ENCODE data around the gene SLC24A4.

SLC24A4 gene

DNA sequence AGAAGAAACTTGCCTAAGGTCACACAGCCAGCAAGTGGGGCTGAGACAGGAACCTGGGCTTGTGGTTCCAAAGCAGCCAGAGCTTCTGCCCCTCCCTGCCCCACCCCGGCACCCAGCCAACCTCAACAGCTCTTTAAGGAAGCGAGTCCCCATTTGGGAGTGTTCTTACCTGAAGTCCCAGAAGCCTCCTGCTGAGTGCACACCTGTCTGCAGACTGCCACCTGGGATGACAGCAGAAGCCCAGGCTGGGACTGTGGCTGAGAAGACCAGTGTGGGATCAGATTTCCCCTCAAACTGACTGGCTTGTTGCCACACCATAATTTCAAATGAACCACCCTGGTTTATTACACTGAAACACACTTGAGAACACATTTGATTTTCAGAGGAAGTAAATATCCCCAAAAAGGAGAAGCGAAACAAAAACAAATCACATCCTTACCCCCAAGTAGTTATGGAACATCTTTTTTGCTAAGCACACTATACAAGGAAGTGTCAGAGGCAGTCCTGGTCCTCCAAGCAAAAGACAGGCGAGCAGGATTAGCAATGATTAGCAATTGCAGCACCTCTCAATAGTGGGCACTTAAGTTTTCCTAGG lies 184.3 kb downstream of the SLC24A4 start:
- DNase-seq, result no peak

DNA sequence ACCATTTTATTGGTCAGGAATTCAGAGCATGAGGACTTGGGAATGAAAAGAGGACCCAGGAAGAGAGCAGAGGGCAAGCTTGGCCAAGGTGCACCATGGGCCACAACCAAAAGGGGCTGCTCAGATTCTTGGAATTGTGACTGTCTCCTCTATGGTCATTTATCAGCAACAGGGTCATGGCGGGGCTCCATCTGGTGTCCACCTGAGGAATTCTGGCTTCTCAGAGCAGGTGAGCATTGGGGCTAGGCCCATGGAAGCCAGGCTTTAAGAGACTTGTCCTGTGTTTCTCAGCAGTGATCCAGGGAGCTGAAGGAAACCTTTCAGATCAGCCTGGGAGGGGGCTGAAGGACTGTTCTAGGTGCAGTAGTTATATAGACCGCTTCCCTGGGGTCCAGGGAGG lies 188.0 kb downstream of the SLC24A4 start:
- no peak for DNase-seq

DNA sequence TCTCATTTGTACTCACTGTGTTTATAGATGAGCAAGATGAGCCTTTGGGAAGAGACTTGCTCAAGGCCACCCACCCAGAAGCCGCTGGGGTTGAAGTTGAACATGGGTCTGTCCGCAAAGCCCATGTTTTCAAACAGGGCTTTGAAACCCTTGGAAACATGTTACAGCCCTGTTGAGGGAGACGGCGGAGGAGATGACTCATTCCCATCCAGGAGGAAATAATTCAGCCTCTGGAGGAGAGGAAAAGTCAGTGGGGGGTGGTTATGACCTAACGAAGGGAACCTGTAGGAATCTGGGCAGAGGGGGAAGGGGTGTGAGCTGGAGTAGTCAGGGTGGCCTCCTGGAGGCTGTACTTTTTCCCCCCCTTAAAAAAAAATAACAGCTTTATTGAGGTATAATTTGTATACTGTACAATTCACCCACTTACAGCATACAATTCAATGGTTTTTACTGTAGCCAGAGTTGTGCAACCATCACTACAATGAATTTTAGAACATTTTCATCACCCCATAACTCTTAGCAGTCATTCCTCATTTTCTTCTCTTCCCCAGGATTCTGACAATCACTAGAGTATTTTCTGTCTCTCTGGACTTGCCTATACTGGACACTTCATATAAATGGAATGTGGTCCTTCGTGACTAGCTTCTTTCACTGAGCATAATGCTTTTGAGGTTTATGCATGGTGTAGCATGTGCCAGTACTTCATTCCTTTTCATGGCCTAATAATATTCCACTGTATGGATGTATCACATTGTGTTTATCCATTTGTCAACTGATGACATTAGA lies 188.7 kb downstream of the SLC24A4 start:
- no peak for DNase-seq

- no peak for DNase-seq
These were observed 189.8 kb downstream of the SLC24A4 start for GRCh38 chr14:92512807-92513203.

DNA sequence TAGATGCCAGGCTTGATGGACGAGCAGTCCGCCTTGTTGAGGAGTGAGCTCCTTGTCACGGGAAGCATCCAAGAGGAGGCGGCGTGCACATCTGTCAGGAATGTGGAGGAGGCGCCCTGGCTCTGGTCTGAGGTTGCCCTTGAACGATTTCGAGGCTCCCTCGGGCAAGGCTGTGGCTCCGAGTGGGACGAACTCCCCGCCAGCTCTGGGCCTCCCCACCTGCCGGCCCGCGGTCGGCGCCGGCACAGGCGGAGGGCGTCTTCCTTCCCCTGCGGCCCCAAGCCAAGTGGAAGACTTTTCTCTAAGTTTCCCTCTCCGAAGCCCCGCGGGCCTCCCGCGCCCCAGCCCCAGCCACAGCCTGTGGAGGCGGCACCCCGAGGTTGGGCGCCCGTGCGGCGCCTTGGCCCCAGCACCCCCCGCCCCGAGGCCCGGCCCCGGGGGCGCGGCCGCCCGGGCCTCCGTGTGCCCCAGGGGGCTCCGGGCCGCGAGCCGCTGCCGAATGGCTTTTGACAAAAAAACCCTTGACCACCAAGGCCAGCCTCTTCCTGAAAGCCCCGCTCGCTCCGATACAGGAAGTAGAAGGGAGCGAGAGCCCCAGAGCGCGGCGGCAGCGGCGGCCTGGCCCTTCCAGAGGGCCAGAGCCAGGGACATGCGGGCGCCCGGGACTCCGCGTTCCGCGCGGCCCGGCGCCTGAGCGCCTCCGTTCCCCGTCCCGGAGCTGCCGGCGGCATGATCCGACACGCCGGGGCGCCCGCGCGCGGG lies 190.4 kb downstream of the SLC24A4 start, which contains the start of gene RIN3:
TSS of gene RIN3 (plus strand) at position 578 of the 762 bp plus-strand sequence. CDS start at position 730, 152 bp downstream.
- no peak for DNase-seq

GRCh38 chr14:92513966-92514843 lies 191.2 kb downstream of the SLC24A4 start:
- DNase-seq, result no peak

DNA sequence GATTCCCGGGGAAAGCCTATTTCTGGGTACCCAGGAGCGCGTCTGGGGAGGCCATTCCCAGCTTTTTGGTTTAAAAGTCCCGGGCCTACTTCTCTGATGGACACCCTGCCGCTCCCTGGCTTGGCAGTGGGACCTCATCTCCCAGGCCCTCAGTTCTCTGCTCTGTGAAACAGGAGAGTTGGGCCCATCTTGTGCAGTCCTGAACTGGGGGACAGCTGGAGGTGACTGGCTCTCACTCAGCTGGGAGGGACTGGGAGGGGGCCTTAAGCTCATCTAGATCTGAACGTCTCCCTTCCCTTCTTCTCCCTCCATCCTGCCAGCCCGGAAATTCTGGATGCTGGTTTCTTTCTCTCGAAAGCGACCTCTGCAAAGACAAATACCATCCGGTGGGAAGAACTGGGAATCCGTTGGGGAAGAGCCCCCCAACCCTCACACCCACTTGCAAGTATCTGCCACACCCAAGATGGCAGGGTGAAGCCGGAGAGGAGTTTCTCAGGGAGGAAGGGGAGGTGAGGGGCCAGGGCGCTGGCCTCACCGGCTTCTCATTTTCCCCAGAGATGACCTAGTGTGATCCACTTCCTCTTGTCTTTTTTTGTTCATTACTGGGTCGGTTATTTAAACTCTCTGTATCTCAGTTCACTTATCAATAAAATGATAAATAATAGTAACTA lies 192.0 kb downstream of the SLC24A4 start:
- DNase-seq, result no peak

GRCh38 chr14:92515546-92516343 lies 192.8 kb downstream of the SLC24A4 start:
- DNase-seq, result no peak

DNA sequence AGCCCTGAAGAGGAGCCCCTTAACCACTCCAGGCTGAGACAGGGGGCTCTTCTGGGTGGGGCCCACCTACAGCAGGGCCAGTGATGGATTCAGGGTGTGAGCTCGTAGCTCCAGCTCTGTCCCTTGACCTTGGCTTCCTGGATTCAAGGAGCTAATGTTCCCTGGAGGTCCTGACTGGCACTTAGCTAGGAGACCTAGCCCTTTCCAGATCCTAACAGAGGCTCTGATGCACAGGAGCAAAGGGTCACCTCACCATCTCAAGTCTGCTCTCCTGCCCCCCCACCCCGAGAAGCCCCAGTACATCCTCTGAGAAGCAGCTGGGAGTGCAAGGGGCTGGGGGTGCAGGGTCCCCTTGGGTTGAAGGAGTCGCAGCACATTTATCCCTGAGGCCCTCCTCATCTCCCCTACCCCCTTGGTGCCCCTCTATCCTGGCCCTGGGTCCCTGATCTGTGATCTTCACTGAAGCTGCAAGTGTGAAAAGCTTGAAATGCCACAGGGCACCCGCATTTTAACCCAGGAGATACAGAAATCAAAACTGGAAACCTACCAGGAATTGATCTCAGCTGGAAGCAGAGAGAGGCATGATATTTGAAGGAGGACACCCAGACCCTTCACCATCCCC lies 193.5 kb downstream of the SLC24A4 start:
- no peak for DNase-seq

DNA sequence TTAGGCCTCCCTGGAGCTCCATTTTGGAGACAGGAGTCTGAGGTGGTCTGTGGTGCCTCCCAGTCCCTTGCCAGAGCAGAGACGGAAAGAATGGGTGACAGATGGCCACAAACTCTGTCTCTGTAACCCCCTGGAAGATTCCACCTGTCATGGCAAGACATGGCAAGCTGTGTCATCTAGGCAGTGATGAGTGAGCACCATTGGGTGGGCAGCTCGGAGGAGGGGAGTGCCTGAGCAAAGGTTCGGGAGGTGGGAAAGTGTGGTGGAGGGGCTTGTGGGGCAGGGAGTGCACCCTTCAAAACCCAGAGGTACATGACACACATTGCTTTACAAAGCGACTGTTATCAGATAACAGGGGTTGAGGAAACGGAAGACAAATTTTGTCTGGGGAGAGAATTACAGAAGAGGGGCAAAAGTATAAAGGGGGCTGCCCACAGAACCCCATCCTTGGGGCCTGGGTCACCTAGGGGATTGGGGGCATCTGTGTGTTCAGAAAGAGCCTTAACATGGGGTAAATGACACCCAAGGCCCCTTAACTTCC lies 194.1 kb downstream of the SLC24A4 start:
- DNase-seq, result no peak

GRCh38 chr14:92517761-92518160 lies 194.8 kb downstream of the SLC24A4 start:
- DNase-seq, result no peak

DNA sequence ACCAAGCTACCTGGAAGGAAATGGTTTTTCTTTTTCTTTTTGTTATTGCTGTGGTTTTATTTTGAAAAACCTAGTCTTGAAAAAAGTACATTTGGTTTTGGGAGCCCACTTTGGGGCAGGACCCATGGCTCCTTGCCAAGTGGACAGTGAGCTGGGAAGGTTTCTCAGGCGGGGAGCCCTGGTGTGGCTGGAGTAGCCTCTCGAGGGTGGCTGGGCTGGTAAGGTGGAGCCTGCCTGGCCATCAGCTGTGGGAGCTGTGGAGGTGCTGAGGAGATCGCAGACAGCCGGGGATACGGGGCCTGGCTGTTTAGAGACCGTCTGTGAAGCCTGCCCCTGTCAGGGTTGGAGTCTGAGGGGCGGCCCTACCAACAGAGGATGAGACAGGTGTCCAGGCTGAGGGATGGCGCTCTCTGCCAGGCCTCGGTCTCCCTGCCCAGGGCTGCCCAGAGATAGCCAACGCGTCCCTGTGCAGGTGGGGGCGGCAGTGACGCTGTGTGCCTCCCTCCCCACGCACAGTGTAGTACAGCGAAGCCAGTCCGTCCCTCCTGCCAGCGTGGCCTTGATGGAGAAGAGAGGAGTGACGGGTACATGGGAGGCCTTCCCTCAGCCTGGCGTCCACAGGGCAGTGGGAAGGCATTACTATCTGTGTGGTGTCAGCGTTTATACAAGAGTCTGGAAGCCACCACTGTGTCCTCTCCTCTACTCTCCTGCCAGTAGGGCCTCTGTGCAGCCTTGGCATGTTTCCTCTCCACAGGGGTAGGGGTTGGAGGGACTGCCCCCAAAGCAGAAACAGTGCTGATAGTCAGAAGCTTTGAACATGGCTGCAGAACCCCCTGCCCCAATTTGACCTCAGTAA lies 196.5 kb downstream of the SLC24A4 start:
- DNase-seq, result no peak

GRCh38 chr14:92520102-92521057 lies 197.4 kb downstream of the SLC24A4 start:
- no peak for DNase-seq

GRCh38 chr14:92521058-92521415 lies 198.1 kb downstream of the SLC24A4 start:
- no peak for DNase-seq

- no peak for DNase-seq
These were observed 200.8 kb downstream of the SLC24A4 start for GRCh38 chr14:92523752-92524151.

GRCh38 chr14:92524602-92525185 lies 201.7 kb downstream of the SLC24A4 start:
- DNase-seq, result no peak

DNA sequence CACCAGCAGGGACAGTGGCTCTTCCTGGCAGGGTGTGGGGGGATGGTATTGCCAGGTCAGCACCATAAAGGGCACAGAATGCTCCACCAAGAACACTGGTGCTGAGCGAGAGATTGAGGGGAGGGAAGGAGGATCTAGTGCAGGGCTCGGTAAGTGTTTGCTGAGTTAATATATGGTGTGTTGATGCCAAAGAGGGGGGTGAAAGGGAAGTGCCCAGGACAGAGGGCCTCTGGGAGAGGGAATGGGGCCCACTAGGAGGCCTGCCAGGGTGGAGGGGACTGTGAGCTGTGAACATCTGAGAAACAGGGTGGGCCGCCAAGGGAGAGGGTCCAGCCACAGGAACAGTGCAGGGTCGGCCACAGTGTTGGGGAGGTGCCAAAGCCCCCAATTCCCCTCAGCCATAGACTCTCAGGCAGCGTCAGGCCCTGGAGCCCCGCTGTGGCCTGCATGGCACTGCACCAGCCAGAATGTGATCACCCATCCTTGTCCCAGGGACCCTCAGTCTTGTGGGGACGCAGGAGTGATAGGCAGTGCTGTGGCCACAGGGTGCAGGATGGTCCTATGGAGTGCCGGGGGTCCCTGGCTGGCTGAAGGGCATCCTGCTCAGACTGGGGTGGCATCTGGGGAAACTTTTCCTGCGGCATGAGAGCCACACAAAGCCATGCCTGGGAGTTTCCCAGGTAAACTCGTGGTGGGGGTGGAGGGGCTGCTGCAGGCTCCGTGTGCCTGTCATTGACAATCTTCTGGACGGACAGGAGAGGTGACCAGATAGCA lies 202.5 kb downstream of the SLC24A4 start:
- no peak for DNase-seq

Measured in NCI-H446 (cell line).